Keratinocyte (primary cell): ENCODE data around the gene TTLL5.
"Not testable (repeated sequence)": the region's sequence is repeated elsewhere in the genome, so short reads cannot be mapped to it uniquely, and the experiment has no call there.

Source experiments
- EZH2 ChIP-seq: IDR thresholded peaks from one replicate; pipeline ENCODE4 v1.6.1; 2012; ENCODE audit warnings: inconsistent platforms, mild to moderate bottlenecking, low read length, moderate library complexity
- TF ChIP-seq, protein P1 (sequence below), 3 experiments: IDR thresholded peaks in 1 of 3; conservative IDR thresholded peaks in 1 of 3; optimal IDR thresholded peaks in 1 of 3; 2 replicates in 2 of 3; 3 replicates in 1 of 3; pipeline versions ENCODE3 to v1.5.1; 2011; ENCODE audit warnings: low read length in 3 of 3, mild to moderate bottlenecking in 3 of 3, moderate library complexity in 2 of 3, control low read depth in 1 of 3, inconsistent platforms in 1 of 3; ENCODE audit not compliant: insufficient read depth in 2 of 3; ENCODE audit errors: extremely low read depth in 1 of 3

DNA sequence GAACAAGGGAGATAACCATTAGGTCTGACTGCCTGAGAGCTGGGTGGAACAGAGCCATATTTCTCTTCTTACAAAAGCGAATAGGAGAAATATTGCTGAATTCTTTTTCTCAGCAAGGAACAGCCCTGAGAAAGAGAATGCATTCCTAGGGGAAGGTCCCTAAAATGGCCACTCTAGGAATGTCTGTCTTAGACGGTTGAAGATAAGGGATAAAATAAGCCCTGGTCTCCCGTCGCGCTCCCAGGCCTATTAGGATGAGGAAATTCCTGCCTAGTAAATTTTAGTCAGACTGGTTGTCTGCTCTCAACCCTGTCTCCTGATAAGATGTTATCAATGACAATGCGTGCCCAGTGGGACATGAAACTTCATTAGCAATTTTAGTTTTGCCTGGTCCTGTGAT, 34.0 kb downstream of the TTLL5 start:
- TF ChIP-seq, protein P1, sequence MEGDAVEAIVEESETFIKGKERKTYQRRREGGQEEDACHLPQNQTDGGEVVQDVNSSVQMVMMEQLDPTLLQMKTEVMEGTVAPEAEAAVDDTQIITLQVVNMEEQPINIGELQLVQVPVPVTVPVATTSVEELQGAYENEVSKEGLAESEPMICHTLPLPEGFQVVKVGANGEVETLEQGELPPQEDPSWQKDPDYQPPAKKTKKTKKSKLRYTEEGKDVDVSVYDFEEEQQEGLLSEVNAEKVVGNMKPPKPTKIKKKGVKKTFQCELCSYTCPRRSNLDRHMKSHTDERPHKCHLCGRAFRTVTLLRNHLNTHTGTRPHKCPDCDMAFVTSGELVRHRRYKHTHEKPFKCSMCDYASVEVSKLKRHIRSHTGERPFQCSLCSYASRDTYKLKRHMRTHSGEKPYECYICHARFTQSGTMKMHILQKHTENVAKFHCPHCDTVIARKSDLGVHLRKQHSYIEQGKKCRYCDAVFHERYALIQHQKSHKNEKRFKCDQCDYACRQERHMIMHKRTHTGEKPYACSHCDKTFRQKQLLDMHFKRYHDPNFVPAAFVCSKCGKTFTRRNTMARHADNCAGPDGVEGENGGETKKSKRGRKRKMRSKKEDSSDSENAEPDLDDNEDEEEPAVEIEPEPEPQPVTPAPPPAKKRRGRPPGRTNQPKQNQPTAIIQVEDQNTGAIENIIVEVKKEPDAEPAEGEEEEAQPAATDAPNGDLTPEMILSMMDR (optimal IDR thresholded peaks at IDR 0.05 in 1 of 3, IDR thresholded peaks at IDR 0.05 in 1 of 3, conservative IDR thresholded peaks at IDR 0.05 in 1 of 3; ENCODE audit: extremely low read depth in 1 of 3, insufficient read depth in 2 of 3, low read length in 3 of 3): not testable (repeated sequence)
- TF ChIP-seq EZH2: not testable (repeated sequence)
